NCI-H2227 (cell line): ENCODE measurements around the gene EIF5B.
"Not testable (repeated sequence)": the region's sequence is repeated elsewhere in the genome, so short reads cannot be mapped to it uniquely, and the experiment has no call there.

Source experiments
- DNase-seq: peaks from one replicate; lab custom pipeline; 2025; ENCODE audit not compliant: unreplicated experiment; lab: John Stamatoyannopoulos, UW

Gene EIF5B, protein sequence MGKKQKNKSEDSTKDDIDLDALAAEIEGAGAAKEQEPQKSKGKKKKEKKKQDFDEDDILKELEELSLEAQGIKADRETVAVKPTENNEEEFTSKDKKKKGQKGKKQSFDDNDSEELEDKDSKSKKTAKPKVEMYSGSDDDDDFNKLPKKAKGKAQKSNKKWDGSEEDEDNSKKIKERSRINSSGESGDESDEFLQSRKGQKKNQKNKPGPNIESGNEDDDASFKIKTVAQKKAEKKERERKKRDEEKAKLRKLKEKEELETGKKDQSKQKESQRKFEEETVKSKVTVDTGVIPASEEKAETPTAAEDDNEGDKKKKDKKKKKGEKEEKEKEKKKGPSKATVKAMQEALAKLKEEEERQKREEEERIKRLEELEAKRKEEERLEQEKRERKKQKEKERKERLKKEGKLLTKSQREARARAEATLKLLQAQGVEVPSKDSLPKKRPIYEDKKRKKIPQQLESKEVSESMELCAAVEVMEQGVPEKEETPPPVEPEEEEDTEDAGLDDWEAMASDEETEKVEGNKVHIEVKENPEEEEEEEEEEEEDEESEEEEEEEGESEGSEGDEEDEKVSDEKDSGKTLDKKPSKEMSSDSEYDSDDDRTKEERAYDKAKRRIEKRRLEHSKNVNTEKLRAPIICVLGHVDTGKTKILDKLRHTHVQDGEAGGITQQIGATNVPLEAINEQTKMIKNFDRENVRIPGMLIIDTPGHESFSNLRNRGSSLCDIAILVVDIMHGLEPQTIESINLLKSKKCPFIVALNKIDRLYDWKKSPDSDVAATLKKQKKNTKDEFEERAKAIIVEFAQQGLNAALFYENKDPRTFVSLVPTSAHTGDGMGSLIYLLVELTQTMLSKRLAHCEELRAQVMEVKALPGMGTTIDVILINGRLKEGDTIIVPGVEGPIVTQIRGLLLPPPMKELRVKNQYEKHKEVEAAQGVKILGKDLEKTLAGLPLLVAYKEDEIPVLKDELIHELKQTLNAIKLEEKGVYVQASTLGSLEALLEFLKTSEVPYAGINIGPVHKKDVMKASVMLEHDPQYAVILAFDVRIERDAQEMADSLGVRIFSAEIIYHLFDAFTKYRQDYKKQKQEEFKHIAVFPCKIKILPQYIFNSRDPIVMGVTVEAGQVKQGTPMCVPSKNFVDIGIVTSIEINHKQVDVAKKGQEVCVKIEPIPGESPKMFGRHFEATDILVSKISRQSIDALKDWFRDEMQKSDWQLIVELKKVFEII

DNA sequence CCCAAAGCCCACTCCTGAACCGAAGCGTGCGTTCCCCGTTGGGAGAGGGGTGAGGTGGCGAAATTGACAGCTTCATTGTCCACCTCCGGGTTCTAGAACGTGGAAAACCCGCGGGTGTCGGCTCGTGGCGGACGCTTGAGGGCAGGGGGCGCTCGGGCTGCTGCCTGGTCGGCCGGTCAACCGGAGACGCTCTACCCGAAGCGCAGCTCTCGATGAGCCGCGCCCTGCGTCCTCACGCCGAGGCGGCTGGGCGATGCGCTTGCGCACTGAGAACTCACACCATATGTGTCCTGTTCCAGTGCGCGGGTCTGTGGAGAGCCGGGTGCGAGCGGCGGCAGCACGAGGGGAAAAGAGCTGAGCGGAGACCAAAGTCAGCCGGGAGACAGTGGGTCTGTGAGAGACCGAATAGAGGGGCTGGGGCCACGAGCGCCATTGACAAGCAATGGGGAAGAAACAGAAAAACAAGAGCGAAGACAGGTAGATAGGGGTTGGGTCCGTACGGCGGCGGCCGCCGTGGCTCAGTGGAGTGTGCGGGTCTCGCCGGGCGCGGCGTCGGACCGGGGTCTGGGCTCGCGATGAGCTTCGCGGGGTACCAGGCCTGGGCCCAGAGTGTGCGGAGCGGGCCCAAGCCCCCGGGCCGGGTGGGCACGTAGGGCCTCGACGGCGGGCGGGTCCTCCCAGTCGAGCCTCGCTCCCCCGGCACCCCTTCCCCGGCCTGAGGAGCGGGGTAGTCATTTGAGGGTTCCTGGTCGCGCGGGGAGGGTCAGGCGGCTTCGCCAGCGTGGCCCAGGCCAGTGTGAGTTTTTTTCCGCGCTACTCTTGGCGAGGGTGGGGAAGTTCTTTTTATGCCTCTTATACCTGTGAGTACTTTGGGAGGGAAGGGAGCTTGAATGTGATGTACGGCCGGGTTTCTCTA is at the start of gene EIF5B:
Gene EIF5B (plus strand): TSS at position 277 of the 916 bp plus-strand sequence. CDS start 166 bp downstream, at position 443.
- peak; percentile 99 for DNase-seq

DNA sequence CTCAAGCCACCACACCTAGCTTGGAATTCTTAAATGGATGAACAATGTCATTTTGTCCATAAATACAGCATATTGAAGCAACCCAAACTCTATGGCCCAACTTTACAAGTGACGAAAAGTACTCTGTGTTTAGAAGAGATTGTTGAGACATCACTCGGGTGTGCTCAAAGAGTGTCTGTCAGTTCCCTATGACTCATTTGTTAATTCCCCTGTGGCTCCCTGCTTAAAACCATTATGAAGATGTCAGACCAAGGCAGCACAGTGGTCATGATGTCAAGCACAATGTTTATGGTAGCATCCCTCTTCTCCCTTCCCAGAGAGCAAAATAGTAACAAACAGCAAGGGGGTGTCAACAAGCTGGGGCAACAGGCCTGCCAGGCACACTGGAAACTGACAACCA is 39.2 kb upstream of the EIF5B start:
- no peak for DNase-seq

GRCh38 chr2:99299580-99299979 is 37.6 kb upstream of the EIF5B start:
- DNase-seq: no peak

DNA sequence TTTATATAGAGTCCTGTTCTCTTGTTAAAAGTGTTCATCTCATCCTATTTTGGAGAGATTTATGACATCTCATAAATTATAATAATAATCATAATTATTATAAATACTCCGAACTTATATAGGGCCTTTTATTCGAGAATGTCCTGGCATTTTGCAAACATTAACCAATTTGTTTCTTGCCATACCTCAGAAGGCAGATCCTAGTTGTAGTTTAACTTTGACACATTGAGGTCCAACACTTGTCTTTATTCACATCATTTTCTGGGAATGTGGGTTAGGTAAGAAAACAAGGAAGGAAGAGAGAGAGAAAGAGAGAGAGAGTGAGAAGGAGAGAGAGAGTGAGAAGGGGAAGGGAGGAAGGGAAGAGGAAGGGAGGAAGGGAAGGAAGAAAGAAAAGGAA is 36.1 kb upstream of the EIF5B start, which contains the start of gene LYG1:
Gene LYG1 (minus strand): TSS at position 101 of the 400 bp plus-strand sequence. CDS start 5,527 bp downstream, outside the sequence.
- not testable (repeated sequence) for DNase-seq

DNA sequence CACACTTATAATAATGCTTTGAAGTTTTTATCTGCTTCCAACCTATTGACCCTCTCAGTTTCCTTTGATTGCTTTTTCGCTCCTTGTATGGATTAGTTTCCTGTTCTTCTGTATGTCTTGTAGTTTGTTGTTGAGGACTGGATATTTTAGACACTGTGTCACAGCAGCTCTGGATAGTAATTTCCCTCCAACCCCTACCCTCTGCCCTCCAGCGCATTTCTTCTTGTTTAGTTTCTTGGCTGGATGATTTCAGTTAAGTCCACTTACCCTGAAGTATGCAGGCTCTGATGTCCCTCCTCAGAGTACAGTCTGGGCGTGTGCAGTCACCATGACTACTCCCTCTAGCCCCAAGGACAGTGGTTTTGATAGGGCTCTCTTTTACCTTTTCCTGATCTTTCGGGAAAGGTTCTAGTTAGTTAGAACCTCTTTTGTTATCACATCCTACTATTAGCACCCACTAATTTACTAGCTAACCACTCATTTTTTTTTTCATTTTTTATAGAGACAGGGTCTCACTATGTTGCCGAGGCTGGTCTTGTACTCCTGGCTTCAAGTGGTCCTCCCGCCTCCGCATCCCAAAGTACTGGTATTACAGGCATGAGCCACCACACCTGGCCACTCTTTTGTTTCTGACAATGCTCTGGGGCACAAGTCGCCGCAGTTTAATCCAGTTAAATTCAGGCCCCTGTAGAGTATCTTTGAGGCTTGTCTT is 19.9 kb upstream of the EIF5B start:
- no peak for DNase-seq

DNA sequence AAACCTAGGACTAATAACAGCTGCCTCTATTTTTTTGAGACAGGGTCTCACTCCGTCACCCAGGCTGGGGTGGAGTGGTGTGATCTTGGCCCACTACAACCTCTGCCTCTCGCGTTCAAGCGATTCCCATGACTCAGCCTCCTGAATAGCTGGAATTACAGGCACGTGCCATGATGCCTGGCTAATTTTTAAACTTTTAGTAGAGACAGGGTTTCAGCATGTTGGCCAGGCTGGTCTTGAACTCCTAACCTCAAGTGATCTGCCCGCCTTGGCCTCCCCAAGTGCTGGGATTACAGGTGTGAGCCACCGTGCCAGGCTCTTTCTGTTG is 19.4 kb upstream of the EIF5B start:
- DNase-seq: not testable (repeated sequence)

DNA sequence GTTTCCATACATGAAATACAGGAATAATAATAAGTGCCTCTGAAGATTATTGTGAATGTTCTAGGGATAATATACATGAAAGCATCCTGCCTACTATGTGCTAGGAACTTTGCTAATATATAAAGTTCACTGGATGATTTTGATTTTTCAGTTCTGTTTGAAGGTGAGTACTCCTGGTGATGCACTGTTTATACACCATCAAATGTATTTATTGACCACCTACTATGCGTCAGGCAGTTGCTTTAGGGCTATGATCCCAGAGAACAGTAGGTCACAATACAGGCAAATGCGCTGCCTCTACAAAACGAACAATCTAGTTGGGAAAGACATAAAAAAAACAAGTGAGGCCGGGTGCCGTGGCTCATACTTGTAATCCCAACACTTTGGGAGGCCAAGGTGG is 11.8 kb upstream of the EIF5B start:
- no peak for DNase-seq

GRCh38 chr2:99335911-99336803 is 1.0 kb upstream of the EIF5B start, which contains the start of gene TXNDC9:
TSS of gene TXNDC9 (minus strand) at chr2:99336333. CDS start at chr2:99333210, 3,123 bp downstream.
- DNase-seq: peak; percentile 100

DNA sequence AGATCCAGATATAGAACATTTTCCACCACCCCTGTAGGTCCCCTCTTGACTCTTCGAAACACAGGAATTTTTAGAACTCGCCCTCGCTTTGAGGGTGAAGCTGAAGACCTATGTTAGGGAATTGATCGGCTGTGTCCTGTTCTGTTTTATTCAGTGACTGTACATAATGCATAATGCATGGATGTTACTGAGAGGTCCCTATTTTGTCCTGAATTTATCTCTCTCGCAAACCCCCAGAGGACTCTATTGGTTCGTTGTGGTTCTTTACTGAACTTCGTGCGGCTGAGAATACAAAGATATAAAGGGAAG is 431 bp upstream of the EIF5B start:
- no peak for DNase-seq

GRCh38 chr2:99338029-99338585 is 918 bp downstream of the EIF5B start:
- peak; percentile 11 for DNase-seq

DNA sequence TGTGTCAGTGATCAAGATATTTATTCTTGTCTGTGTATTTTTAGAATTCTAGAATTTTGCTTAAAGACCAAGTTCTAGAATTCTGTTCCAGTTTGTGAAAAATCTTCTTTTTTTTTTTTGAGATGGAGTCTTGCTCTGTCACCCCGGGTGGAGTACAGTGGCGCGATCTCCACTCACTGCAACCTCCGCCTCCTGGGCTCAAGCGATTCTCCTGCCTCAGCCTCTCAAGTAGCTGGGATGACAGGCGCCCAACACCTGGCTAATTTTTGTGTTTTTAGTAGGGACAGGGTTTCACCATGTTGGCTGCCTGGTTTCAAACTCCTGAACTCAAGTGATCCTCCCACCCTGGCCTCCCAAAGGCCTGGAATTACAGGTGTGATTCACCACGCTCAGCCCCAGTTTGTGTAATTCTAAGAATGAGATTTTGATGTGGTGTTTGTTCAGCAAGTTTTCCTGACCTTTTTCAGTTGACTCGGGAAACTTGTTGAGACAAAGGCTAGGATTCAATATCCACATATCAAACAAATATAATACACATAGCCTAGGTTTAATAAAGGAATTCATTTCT is 3.6 kb downstream of the EIF5B start:
- DNase-seq: no peak

GRCh38 chr2:99342536-99342935 is 5.3 kb downstream of the EIF5B start:
- no peak for DNase-seq

GRCh38 chr2:99345446-99345845 is 8.3 kb downstream of the EIF5B start:
- not testable (repeated sequence) for DNase-seq

- DNase-seq: no peak
Measured at GRCh38 chr2:99346218-99346617, 9.0 kb downstream of the EIF5B start.

DNA sequence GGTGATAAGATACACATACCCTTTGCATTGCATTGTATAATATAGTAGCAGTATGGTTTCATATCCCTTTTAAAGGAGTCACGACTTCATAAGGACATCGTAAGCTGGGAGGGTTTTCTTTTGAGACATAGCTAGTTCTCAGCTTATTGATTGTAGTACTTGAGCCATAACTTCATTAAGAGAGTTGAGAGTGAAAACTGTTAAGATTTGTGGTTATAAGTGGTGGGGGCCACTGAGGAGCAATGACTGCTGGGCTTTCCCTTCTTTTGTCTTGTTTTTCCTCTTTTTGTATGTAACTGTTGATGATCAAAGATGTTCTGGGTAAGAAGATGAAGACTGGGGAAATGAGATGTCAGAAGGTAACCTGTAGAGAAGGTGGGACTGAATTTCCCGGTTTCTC is 11.0 kb downstream of the EIF5B start:
- DNase-seq: no peak

GRCh38 chr2:99350194-99350593 is 13.0 kb downstream of the EIF5B start:
- no peak for DNase-seq

GRCh38 chr2:99354070-99354469 is 16.9 kb downstream of the EIF5B start:
- no peak for DNase-seq

- DNase-seq: not testable (repeated sequence)
Measured at GRCh38 chr2:99354825-99355224, 17.6 kb downstream of the EIF5B start.
